Left ventricle myocardium inferior (tissue), 1 donor: Measurements from ENCODE around the gene IWS1. TPM values are rescaled to one million over a fixed set of nuclear protein-coding genes. Genes with fewer than 3 reads are reported as not detected.

Experiments
- DNase-seq: peaks from one replicate; pipeline ENCODE4 v3.0.0-alpha.2; 2020
- H3K27ac ChIP-seq: fragments of 200-600 bp; replicated peaks from 2 replicates; pipeline ENCODE4 v1.8.0; 2021
- H3K27me3 ChIP-seq: fragments of 200-600 bp; 2 replicates; pipeline ENCODE4 v1.8.0; 2021; ENCODE audit warnings: low read depth
- H3K36me3 ChIP-seq: fragments of 200-600 bp; 2 replicates; pipeline ENCODE4 v1.8.0; 2021
- H3K4me1 ChIP-seq: fragments of 200-600 bp; 2 replicates; pipeline ENCODE4 v1.8.0; 2021
- H3K4me3 ChIP-seq: fragments of 200-600 bp; 2 replicates; pipeline ENCODE4 v1.8.0; 2021; ENCODE audit warnings: mild to moderate bottlenecking, moderate library complexity
- H3K9me3 ChIP-seq: fragments of 200-600 bp; replicated peaks from 2 replicates; pipeline ENCODE4 v1.8.0; 2021
- CTCF ChIP-seq: fragments of 200-600 bp; IDR thresholded peaks from 2 replicates; pipeline ENCODE4 v1.8.0; 2021; ENCODE audit warnings: antibody characterized with exemption, mild to moderate bottlenecking, borderline replicate concordance
- intact Hi-C: fragments of 100-400 bp; cut with micrococcal nuclease; formaldehyde crosslinking; loops from one replicate; pipeline ENCODE4 v1.11.0; 2022
- total RNA-seq: library from RNA; stranded (reverse); fragmentation: NEBNext Ultra II Directional; extraction: Animal tissue kit (Norgen Biotek cat#: 25700); gene quantifications from one replicate; pipeline ENCODE4 v1.2.1, GENCODE V29; 2021
- donor health status: DM: no; HTN: yes; CAD: no; lungs with severe emphysema.

IWS1 gene
- total RNA-seq, 1 donor from 2014 or later = 59.8 TPM

GRCh38 chr2:127479219-127479825, 47.0 kb downstream of the IWS1 start:
- intact Hi-C loops = loop anchor here (5.0 kb wide), 1 partner anchor 152 kb away; no protein-coding TSS in a partner anchor
- no peaks in the 10 kb centered on the region for H3K27me3 ChIP-seq
- TF ChIP-seq CTCF = peak; percentile 70

GRCh38 chr2:127475788-127476187, 50.5 kb downstream of the IWS1 start:
- TF ChIP-seq CTCF = no peak
- no peaks in the 10 kb centered on the region for H3K27me3 ChIP-seq
- no peak overlapping the region for H3K4me3 ChIP-seq
- no peak for DNase-seq
- H3K9me3 ChIP-seq = no peaks in the 10 kb centered on the region
- no peaks in the 10 kb centered on the region for H3K4me1 ChIP-seq
- peaks cover 10% of the 10 kb centered on the region for H3K36me3 ChIP-seq
- H3K27ac ChIP-seq = no peak overlapping the region
- intact Hi-C loops = loop anchor here (5.0 kb wide), 1 partner anchor 148 kb away; no protein-coding TSS in a partner anchor

More at GRCh38 chr2:127479219-127479825, 47.0 kb downstream of the IWS1 start:
- DNase-seq = no peak
- Histone ChIP-seq H3K27ac (no peak overlapping the region), H3K36me3 (peaks cover 41% of the 10 kb centered on the region), H3K4me3 (no peak overlapping the region), H3K9me3 (no peaks in the 10 kb centered on the region), H3K4me1 (no peaks in the 10 kb centered on the region)

GRCh38 chr2:127472268-127472667, 54.0 kb downstream of the IWS1 start:
- intact Hi-C loops = no loop called here
- H3K4me3 ChIP-seq = no peak overlapping the region

GRCh38 chr2:127471286-127471988, 54.9 kb downstream of the IWS1 start:
- Histone ChIP-seq H3K4me3 (no peak overlapping the region), H3K27me3 (no peaks in the 10 kb centered on the region), H3K9me3 (no peaks in the 10 kb centered on the region), H3K36me3 (peaks cover 20% of the 10 kb centered on the region), H3K4me1 (no peaks in the 10 kb centered on the region), H3K27ac (no peak overlapping the region)
- TF ChIP-seq CTCF = no peak
- intact Hi-C loops = no loop called here
- DNase-seq = no peak

More at GRCh38 chr2:127472268-127472667, 54.0 kb downstream of the IWS1 start:
- no peaks in the 10 kb centered on the region for H3K9me3 ChIP-seq
- H3K27me3 ChIP-seq = no peaks in the 10 kb centered on the region
- H3K36me3 ChIP-seq = peaks cover 17% of the 10 kb centered on the region
- H3K4me1 ChIP-seq = no peaks in the 10 kb centered on the region
- TF ChIP-seq CTCF = no peak
- DNase-seq = no peak
- no peak overlapping the region for H3K27ac ChIP-seq

- DNase-seq = no peak
- no peaks in the 10 kb centered on the region for H3K9me3 ChIP-seq
- H3K27ac ChIP-seq = no peak overlapping the region
- no peaks in the 10 kb centered on the region for H3K27me3 ChIP-seq
- TF ChIP-seq CTCF = no peak
- intact Hi-C loops = no loop called here
- no peaks in the 10 kb centered on the region for H3K4me1 ChIP-seq
- H3K4me3 ChIP-seq = no peak overlapping the region
- peaks cover 22% of the 10 kb centered on the region for H3K36me3 ChIP-seq
These were observed 56.3 kb downstream of the IWS1 start for GRCh38 chr2:127469974-127470373.
